ENCODE data around the gene SLC17A7.

Gene SLC17A7

GRCh38 chr19:49435670-49436069, 5.7 kb downstream of the SLC17A7 start:
- Histone ChIP-seq H3K4me1 (ENCODE audit: insufficient read depth, insufficient read length) (peaks cover 4% of the 10 kb centered on the region), H3K4me3 (ENCODE audit: insufficient read length, low read depth) (no peak overlapping the region), H3K9me3 (ENCODE audit: insufficient read depth, low read length) (no peaks in the 10 kb centered on the region), H3K36me3 (ENCODE audit: insufficient read depth, insufficient read length, low read length) (no peaks in the 10 kb centered on the region), H3K9ac (ENCODE audit: insufficient read length, low read depth) (no peak overlapping the region), H3K27me3 (ENCODE audit: insufficient read depth, insufficient read length) (peaks cover 58% of the 10 kb centered on the region)
- no peak for TF ChIP-seq YY1 (IDR thresholded peaks at IDR 0.05; ENCODE audit: insufficient read depth, insufficient read length)
- no peak for TF ChIP-seq SUZ12 (IDR thresholded peaks at IDR 0.05; ENCODE audit: extremely low read depth, insufficient read depth, insufficient read length)
- no peak for TF ChIP-seq ZNF274 (IDR thresholded peaks at IDR 0.05; ENCODE audit: low read depth, low read length)
- no peak for DNase-seq (ENCODE audit: low read depth, low spot score)

GRCh38 chr19:49434907-49435583, 6.3 kb downstream of the SLC17A7 start:
- H3K4me3 ChIP-seq (ENCODE audit: insufficient read length, low read depth) = no peak overlapping the region
- H3K36me3 ChIP-seq (ENCODE audit: insufficient read depth, insufficient read length, low read length) = no peaks in the 10 kb centered on the region
- DNase-seq (ENCODE audit: low read depth, low spot score) = no peak
- no peak overlapping the region for H3K9ac ChIP-seq (ENCODE audit: insufficient read length, low read depth)
- H3K27me3 ChIP-seq (ENCODE audit: insufficient read depth, insufficient read length) = peaks cover 52% of the 10 kb centered on the region
- TF ChIP-seq SUZ12 (IDR thresholded peaks at IDR 0.05; ENCODE audit: extremely low read depth, insufficient read depth, insufficient read length) = no peak
- no peak for TF ChIP-seq ZNF274 (IDR thresholded peaks at IDR 0.05; ENCODE audit: low read depth, low read length)
- no peak for TF ChIP-seq YY1 (IDR thresholded peaks at IDR 0.05; ENCODE audit: insufficient read depth, insufficient read length)
- no peaks in the 10 kb centered on the region for H3K9me3 ChIP-seq (ENCODE audit: insufficient read depth, low read length)
- H3K4me1 ChIP-seq (ENCODE audit: insufficient read depth, insufficient read length) = peaks cover 2% of the 10 kb centered on the region

GRCh38 chr19:49433240-49433901, 8.0 kb downstream of the SLC17A7 start:
- Histone ChIP-seq H3K9me3 (ENCODE audit: insufficient read depth, low read length) (no peaks in the 10 kb centered on the region), H3K36me3 (ENCODE audit: insufficient read depth, insufficient read length, low read length) (no peaks in the 10 kb centered on the region), H3K27me3 (ENCODE audit: insufficient read depth, insufficient read length) (peaks cover 40% of the 10 kb centered on the region), H3K4me3 (ENCODE audit: insufficient read length, low read depth) (no peak overlapping the region), H3K9ac (ENCODE audit: insufficient read length, low read depth) (no peak overlapping the region), H3K4me1 (ENCODE audit: insufficient read depth, insufficient read length) (no peaks in the 10 kb centered on the region)
- TF ChIP-seq ZNF274 (IDR thresholded peaks at IDR 0.05; ENCODE audit: low read depth, low read length) = no peak
- DNase-seq (ENCODE audit: low read depth, low spot score) = no peak

GRCh38 chr19:49432141-49433073, 8.9 kb downstream of the SLC17A7 start:
- no peak overlapping the region for H3K9ac ChIP-seq (ENCODE audit: insufficient read length, low read depth)
- DNase-seq (ENCODE audit: low read depth, low spot score) = no peak
- H3K4me1 ChIP-seq (ENCODE audit: insufficient read depth, insufficient read length) = no peaks in the 10 kb centered on the region
- TF ChIP-seq YY1 (IDR thresholded peaks at IDR 0.05; ENCODE audit: insufficient read depth, insufficient read length) (no peak), SUZ12 (IDR thresholded peaks at IDR 0.05; ENCODE audit: extremely low read depth, insufficient read depth, insufficient read length) (no peak), ZNF274 (IDR thresholded peaks at IDR 0.05; ENCODE audit: low read depth, low read length) (no peak)
- H3K4me3 ChIP-seq (ENCODE audit: insufficient read length, low read depth) = no peak overlapping the region
- H3K36me3 ChIP-seq (ENCODE audit: insufficient read depth, insufficient read length, low read length) = no peaks in the 10 kb centered on the region
- H3K27me3 ChIP-seq (ENCODE audit: insufficient read depth, insufficient read length) = peaks cover 30% of the 10 kb centered on the region
- no peaks in the 10 kb centered on the region for H3K9me3 ChIP-seq (ENCODE audit: insufficient read depth, low read length)

- H3K4me1 ChIP-seq (ENCODE audit: insufficient read depth, insufficient read length) = peaks cover 4% of the 10 kb centered on the region
- no peak for DNase-seq (ENCODE audit: low read depth, low spot score)
- no peak for TF ChIP-seq YY1 (IDR thresholded peaks at IDR 0.05; ENCODE audit: insufficient read depth, insufficient read length)
- TF ChIP-seq SUZ12 (IDR thresholded peaks at IDR 0.05; ENCODE audit: extremely low read depth, insufficient read depth, insufficient read length) = no peak
- TF ChIP-seq ZNF274 (IDR thresholded peaks at IDR 0.05; ENCODE audit: low read depth, low read length) = no peak
- H3K9me3 ChIP-seq (ENCODE audit: insufficient read depth, low read length) = no peaks in the 10 kb centered on the region
- H3K36me3 ChIP-seq (ENCODE audit: insufficient read depth, insufficient read length, low read length) = no peaks in the 10 kb centered on the region
- H3K4me3 ChIP-seq (ENCODE audit: insufficient read length, low read depth) = no peak overlapping the region
- peaks cover 39% of the 10 kb centered on the region for H3K27me3 ChIP-seq (ENCODE audit: insufficient read depth, insufficient read length)
- no peak overlapping the region for H3K9ac ChIP-seq (ENCODE audit: insufficient read length, low read depth)
These were observed 10.0 kb downstream of the SLC17A7 start for GRCh38 chr19:49431330-49431749.

GRCh38 chr19:49430678-49431329, 10.5 kb downstream of the SLC17A7 start:
- Histone ChIP-seq H3K36me3 (ENCODE audit: insufficient read depth, insufficient read length, low read length) (no peaks in the 10 kb centered on the region), H3K9ac (ENCODE audit: insufficient read length, low read depth) (peak overlapping the region; percentile 42), H3K9me3 (ENCODE audit: insufficient read depth, low read length) (no peaks in the 10 kb centered on the region), H3K4me3 (ENCODE audit: insufficient read length, low read depth) (no peak overlapping the region), H3K27me3 (ENCODE audit: insufficient read depth, insufficient read length) (peaks cover 45% of the 10 kb centered on the region), H3K4me1 (ENCODE audit: insufficient read depth, insufficient read length) (peaks cover 5% of the 10 kb centered on the region)
- no peak for DNase-seq (ENCODE audit: low read depth, low spot score)
- TF ChIP-seq YY1 (IDR thresholded peaks at IDR 0.05; ENCODE audit: insufficient read depth, insufficient read length) (no peak), SUZ12 (IDR thresholded peaks at IDR 0.05; ENCODE audit: extremely low read depth, insufficient read depth, insufficient read length) (no peak), ZNF274 (IDR thresholded peaks at IDR 0.05; ENCODE audit: low read depth, low read length) (no peak)

Data from NT2/D1 (cell line).